AG04450 (cell line): ENCODE results near the gene ADGRF3. TPM values are rescaled to one million over a fixed set of nuclear protein-coding genes. Genes with fewer than 3 reads are reported as not detected.

Source experiments
- CTCF ChIA-PET: fragments of 300-600, 350-600 bp; formaldehyde crosslinking; extraction: SDS; loops from one replicate; lab custom pipeline; 2022; ENCODE audit warnings: antibody characterized with exemption, inconsistent platforms; lab: Charles Lee
- POLR2A ChIA-PET: fragments of 350-600 bp; formaldehyde crosslinking; extraction: SDS; loops from one replicate; lab custom pipeline; 2021; ENCODE audit warnings: antibody characterized with exemption, inconsistent platforms; lab: Yijun Ruan, JAX
- DNase-seq: peaks from one replicate; pipeline ENCODE4 v3.0.0-alpha.2; 2011; ENCODE audit warnings: low read depth, low spot score
- H3K27ac ChIP-seq: one replicate; pipeline ENCODE4 v1.5.1; 2012; ENCODE audit warnings: low read depth, low read length, control low read depth
- H3K27me3 ChIP-seq: one replicate; pipeline ENCODE4 v1.6.0; 2012; ENCODE audit warnings: low read length; ENCODE audit not compliant: control insufficient read depth, insufficient read depth
- H3K4me3 ChIP-seq: 2 replicates; pipeline ENCODE4 v1.5.1; 2011; ENCODE audit warnings: mild to moderate bottlenecking, low read depth, low read length, control low read depth
- H3K9me3 ChIP-seq: 2 replicates; pipeline ENCODE4 v1.5.1; 2012; ENCODE audit warnings: low read length; ENCODE audit not compliant: control insufficient read depth, insufficient read depth
- CTCF ChIP-seq: IDR thresholded peaks from 2 replicates; pipeline ENCODE4 v1.5.1; 2011; ENCODE audit warnings: low read depth, low read length, control low read depth, inconsistent platforms
- polyA plus RNA-seq: library from polyadenylated mRNA; depleted of rRNA; stranded (reverse); fragments of >200 nt; gene quantifications from 2 replicates; pipeline ENCODE4 v1.2.3, GENCODE V29; 2011

ADGRF3 gene
- polyA plus RNA-seq, 1 experiment, result not detected

DNA sequence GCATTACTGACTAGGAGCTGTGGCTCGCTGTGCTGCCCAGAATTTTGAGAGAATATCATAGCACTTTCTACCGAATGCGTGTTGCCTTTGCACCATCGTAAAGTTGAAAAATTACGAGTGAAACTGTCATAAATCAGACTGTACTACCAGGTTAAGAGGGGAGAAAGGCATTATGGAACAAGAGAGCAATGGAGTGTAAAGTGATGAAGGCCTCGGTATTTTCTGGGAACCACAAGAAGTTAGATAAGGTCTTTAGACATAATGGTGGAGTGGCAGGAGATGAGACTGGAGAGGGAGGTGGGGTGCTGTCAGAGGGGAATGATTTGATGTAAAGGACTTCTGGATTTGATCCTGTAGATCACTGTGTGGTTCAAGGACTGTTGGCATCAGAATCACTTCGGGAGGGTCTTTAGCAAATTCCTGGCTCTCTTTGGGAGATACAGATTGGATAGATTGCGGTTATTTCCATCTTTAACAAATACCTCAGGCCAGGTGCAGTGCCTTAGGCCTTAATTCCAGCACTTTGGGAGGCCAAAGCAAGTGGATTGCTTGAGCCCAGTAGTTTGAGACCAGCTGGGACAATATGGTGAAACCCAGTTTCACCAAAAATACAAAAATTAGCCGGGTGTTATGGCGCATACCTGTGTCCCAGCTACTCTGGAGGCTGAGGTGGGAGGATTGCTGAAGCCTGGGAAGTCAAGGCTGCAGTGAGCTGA, 4.9 kb upstream of the ADGRF3 start:
- DNase-seq, result no peak
- Histone ChIP-seq H3K4me3 (no peak overlapping the region), H3K9me3 (no peaks in the 10 kb centered on the region), H3K27me3 (no peaks in the 10 kb centered on the region), H3K27ac (no peak overlapping the region)
- ChIA-PET POLR2A (no interaction called here), CTCF (no interaction called here)
- no peak for TF ChIP-seq CTCF

DNA sequence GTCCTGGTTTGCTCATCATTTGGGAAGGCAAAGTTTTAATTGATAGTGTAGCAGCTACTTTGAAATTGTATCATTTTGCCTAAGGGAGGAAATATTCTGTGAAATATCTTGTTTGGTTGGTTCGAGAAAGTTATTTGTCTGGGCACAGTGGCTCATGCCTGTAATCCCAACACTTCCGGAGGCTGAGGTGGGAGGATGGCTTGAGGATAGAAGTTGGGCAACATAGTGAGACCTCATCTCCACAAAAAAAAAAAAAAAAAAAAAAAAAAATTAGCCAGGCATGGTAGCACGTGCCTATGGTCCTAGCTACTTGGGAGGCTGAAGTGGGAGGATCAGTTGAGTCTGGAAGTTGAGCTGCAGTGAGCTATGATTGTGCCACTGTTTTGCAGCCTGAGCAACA, 3.1 kb upstream of the ADGRF3 start:
- no peak for DNase-seq
- Histone ChIP-seq H3K4me3 (no peak overlapping the region), H3K27me3 (no peaks in the 10 kb centered on the region), H3K9me3 (no peaks in the 10 kb centered on the region), H3K27ac (no peak overlapping the region)
- CTCF ChIA-PET, result interaction anchor here (0.6 kb wide), 1 partner anchor 229 kb away, joined by 3 read pairs; no protein-coding TSS in a partner anchor
- POLR2A ChIA-PET, result no interaction called here
- TF ChIP-seq CTCF, result no peak

DNA sequence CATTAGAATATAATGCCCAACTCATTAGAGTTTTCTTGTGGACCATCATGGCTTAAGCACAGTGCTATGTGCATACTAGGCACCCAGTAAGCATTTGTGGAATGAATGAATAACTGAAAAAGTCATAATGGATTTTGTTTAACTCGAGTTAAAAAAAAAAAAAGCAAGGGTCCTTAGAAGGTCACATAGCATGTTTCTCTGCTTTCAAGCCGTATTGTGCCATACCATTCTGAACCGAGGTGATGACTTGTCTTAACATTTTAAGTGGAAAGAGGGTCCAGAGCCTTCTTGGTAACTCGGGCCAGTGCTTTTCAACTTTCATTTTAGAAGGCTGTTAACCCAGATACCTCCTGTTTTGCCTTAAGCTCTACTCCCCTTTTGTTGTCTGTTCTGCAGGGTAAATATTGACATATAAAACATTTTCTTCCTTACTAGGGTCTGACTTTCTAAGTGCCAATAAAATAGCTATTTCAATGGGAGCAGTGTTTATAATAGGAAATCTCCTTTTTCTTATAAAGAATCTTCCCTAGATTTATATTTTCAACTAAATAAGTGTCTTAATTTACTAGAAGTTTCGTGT, 787 bp upstream of the ADGRF3 start:
- CTCF ChIA-PET, result interaction anchor here (0.6 to 1.3 kb wide), 5 partner anchors 10 to 231 kb away, joined by 3 to 4 read pairs (median 3); no protein-coding TSS in a partner anchor
- no peak for TF ChIP-seq CTCF

GRCh38 chr2:26345545-26346453, 790 bp downstream of the ADGRF3 start, which contains the start of gene SELENOI:
Gene SELENOI, plus strand, starts transcription at chr2:26346143. Its CDS starts 90 bp downstream, at chr2:26346233.
- peak; percentile 98 for DNase-seq
- TF ChIP-seq CTCF, result no peak
- CTCF ChIA-PET, result interaction anchor here (1.1 to 2.7 kb wide), 2 partner anchors 15 to 21 kb away, joined by 3 to 12 read pairs; no protein-coding TSS in a partner anchor

More for the DNA sequence above, 787 bp upstream of the ADGRF3 start:
- H3K4me3 ChIP-seq, result peak overlapping the region; percentile 94
- POLR2A ChIA-PET, result interaction anchor here (0.6 kb wide), 1 partner anchor 62 kb away, joined by 3 read pairs; no protein-coding TSS in a partner anchor
- H3K9me3 ChIP-seq, result no peaks in the 10 kb centered on the region
- H3K27ac ChIP-seq, result peak overlapping the region; percentile 63
- no peak for DNase-seq
- H3K27me3 ChIP-seq, result no peaks in the 10 kb centered on the region

More at GRCh38 chr2:26345545-26346453, 790 bp downstream of the ADGRF3 start, which contains the start of gene SELENOI:
- Histone ChIP-seq H3K27me3 (no peaks in the 10 kb centered on the region), H3K4me3 (peak within 1 kb of the TSS; percentile 94), H3K27ac (peak within 1 kb of the TSS; percentile 87), H3K9me3 (no peaks in the 10 kb centered on the region)
- POLR2A ChIA-PET, result interaction anchor here (0.6 to 1.2 kb wide), 5 partner anchors 10 to 101 kb away, joined by 3 to 4 read pairs (median 4); partner anchors contain the start of genes HADHA and HADHB
